HUES64 (cell line): ENCODE results near the gene RUVBL1.
A peak's percentile ranks its signal among the peaks of the same experiment; 100 is the strongest.

Experiments
- H3K27ac ChIP-seq: 2 replicates; pipeline ENCODE4 v1.7.0; 2013; ENCODE audit warnings: low read depth, low read length, inconsistent platforms
- H3K27me3 ChIP-seq: 2 replicates; pipeline ENCODE4 v1.6.1; 2013; ENCODE audit warnings: mild to moderate bottlenecking, low read length; ENCODE audit not compliant: insufficient read depth
- H3K36me3 ChIP-seq: 2 replicates; pipeline ENCODE4 v1.6.1; 2013; ENCODE audit warnings: mild to moderate bottlenecking, low read length; ENCODE audit not compliant: insufficient read depth
- H3K4me1 ChIP-seq: 2 replicates; pipeline ENCODE4 v1.6.1; 2013; ENCODE audit warnings: mild to moderate bottlenecking, low read length, moderate library complexity; ENCODE audit not compliant: insufficient read depth
- H3K4me3 ChIP-seq: 2 replicates; pipeline ENCODE4 v1.5.1; 2013; ENCODE audit warnings: mild to moderate bottlenecking, low read length, moderate library complexity
- H3K9ac ChIP-seq: 2 replicates; pipeline ENCODE4 v1.6.1; 2013; ENCODE audit warnings: mild to moderate bottlenecking, low read depth, low read length
- H3K9me3 ChIP-seq: 2 replicates; pipeline ENCODE4 v1.6.1; 2013; ENCODE audit warnings: low read depth, low read length; ENCODE audit not compliant: insufficient read depth
- WGBS: fragments of 150-250, 120-280 bp; methylation state at CpG from one replicate; pipeline ENCODE4 v1.1.7; 2013; ENCODE audit warnings: missing lambda C conversion rate; 5-methylcytosine and 5-hydroxymethylcytosine counted together

Gene RUVBL1

DNA sequence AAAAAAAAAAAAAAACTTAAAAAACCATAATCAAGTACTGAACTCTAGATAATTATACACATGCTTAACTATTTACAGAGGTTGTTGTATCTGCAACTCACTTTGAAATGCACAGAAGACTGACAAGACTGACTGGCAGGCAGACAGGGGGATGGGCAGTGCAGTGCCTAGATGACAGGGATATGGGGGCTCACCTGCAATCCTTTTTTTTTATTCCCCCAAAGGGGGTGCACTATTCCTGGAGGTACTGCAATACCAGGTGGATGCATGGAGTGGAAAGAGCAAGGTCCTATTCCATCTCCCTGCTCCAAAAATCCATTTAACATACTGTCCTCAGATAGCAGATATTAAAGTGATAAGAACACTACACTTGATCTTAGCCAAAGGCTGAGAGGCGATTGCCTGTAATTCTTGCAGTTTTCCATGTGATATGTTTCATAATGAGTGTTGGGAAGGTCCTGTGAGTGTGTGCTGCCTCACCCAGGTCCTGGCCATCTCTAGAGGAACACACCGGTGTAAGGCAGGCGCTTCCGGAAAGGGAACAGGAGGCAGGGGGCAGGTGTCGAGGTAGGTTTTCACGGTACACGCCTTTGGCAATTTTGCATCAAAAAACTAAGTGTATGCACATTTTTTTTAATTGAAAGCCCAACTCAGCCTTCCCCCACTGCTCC, 48.6 kb downstream of the RUVBL1 start:
- Histone ChIP-seq H3K27ac (no peak overlapping the region; the same call in 1 of the 2 replicates), H3K4me3 (peak overlapping the region; percentile 55), H3K36me3 (peaks cover 54% of the 10 kb centered on the region), H3K9ac (peak overlapping the region; percentile 19; the same call in 1 of the 2 replicates), H3K4me1 (peaks cover 6% of the 10 kb centered on the region; the same call in 1 of the 2 replicates), H3K9me3 (no peaks in the 10 kb centered on the region), H3K27me3 (peaks cover 22% of the 10 kb centered on the region)
- WGBS, result 16% methylated on average over 7 of the region's 7 CpGs

DNA sequence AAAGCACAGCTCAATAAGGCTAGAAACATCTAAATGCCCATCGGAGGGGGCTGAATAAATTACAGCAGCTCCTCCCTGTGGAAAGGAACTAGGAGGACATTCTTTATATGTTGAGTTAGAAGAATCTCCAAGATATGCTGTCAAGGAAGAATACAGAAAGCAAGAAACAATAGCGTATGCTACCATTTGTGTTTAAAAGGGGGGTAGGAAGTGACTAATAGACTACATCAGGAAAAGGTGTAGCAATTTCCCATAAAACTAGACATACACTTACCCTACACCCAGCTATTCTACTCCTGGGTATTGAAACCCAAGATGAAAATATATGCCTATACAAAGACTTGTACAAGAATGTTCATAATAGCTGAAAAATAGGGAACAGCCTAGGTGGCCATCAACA, 49.8 kb downstream of the RUVBL1 start:
- WGBS, result 93% methylated on average over 2 of the region's 2 CpGs
- Histone ChIP-seq H3K36me3 (peaks cover 54% of the 10 kb centered on the region), H3K4me1 (peaks cover 6% of the 10 kb centered on the region; the same call in 1 of the 2 replicates), H3K9ac (no peak overlapping the region), H3K9me3 (no peaks in the 10 kb centered on the region), H3K4me3 (no peak overlapping the region), H3K27me3 (peaks cover 22% of the 10 kb centered on the region), H3K27ac (no peak overlapping the region)

DNA sequence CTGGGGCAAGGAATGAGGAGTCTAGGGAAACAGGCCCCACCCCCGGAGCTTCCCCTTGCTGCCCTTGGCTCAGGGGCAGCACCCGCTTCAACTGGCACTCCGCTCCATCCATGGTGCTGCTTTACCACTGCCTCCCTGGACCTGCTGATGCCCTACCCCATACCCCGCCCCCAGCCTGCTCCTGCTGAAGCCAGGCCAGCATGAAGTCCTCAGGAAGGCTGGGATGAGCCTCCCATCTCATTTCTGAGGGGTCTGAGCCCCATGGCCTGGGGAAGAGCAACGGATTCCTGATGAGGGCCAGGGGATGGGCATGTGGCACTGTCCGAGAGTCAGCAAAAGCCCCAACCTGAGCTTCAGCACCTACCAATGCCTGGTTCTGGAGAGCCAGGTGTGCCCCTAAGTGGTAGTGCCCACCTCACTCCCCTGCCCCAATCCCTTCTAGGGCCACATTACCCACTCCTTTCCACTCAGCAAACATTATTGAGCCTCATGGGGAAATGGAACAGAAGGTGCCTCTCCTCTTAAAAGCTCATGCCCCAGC, 50.4 kb downstream of the RUVBL1 start:
- H3K9ac ChIP-seq, result no peak overlapping the region
- WGBS, result 95% methylated on average over 6 of the region's 6 CpGs
- H3K4me3 ChIP-seq, result no peak overlapping the region
- no peaks in the 10 kb centered on the region for H3K9me3 ChIP-seq
- H3K4me1 ChIP-seq, result peaks cover 6% of the 10 kb centered on the region; the same call in 1 of the 2 replicates
- H3K36me3 ChIP-seq, result peaks cover 54% of the 10 kb centered on the region
- H3K27me3 ChIP-seq, result peaks cover 22% of the 10 kb centered on the region
- H3K27ac ChIP-seq, result no peak overlapping the region

DNA sequence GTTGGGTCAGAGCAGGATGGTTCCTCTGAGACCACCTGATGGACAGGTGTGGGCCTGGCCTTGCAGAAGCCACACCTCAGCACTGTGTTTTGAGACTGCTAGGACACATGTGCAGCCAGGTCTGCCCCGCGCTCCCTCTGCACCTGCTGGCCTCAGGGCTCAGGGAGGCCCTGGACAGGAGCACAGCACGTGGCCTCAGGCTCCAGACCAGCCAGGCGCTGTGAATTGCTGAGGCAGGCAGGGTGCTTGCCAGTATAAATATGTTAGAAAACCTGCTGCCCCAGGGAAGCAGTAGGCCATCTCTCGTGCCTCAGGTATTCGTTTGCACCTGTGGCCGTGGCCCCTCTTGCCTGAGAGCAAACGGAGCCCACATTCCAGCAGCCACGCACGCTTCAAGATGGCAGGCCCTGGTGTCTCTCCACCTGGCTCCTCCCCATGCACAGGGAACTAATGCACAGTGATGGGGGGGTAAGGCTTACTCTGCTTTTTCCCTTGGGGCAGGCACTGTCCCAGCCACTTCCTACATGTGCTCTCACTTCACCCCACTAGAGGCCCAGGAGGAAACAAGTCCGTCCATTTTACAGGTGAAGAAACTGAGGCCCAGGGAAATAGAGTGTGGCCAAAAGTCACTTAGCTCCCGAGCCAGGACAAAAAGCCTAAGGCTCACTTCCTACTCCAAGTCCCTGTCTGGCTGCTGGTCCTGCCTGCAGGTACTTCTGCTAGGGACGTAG, 51.0 kb downstream of the RUVBL1 start:
- WGBS, result 92% methylated on average over 13 of the region's 13 CpGs
- H3K36me3 ChIP-seq, result peaks cover 58% of the 10 kb centered on the region

DNA sequence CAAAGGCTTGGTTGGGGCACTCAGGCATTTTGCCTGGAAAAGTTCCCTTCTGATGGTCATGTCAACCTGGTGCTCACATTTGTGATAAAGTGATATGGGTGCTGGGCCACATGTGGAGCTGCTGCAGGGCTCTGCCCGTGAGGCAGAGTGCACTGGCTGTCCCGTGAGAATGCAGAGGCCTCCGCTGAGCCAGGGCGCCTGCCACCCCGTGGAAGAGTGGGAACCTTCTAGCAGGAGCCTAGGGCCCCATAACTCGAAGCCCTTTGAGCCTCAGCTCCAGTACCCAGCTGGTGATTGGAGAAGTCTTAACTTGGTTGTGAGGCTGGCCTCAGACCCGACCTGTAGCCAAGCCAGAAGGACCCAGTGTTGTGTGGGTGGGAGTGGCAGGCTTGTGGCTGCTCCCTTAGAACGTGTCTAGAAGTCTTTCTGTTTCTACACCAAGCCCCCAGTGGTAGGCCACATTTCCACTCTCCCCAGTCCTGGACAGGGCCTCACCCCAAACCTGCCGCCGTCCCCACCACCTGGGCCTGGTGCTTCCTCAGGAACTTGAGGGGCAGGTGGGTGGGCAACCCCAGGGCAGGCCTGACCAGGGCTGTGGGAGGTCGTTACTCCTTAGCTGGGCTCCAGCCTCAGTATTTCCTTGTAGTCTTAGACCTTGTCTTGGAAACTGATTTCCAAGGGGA, 51.7 kb downstream of the RUVBL1 start:
- peaks cover 13% of the 10 kb centered on the region for H3K27me3 ChIP-seq
- H3K4me1 ChIP-seq, result 0 out of 2 replicates have a peak, but pooled peaks cover 4% of the 10 kb centered on the region
- no peak overlapping the region for H3K9ac ChIP-seq
- H3K4me3 ChIP-seq, result no peak overlapping the region
- H3K36me3 ChIP-seq, result peaks cover 66% of the 10 kb centered on the region
- no peak overlapping the region for H3K27ac ChIP-seq
- 96% methylated on average over 11 of the region's 11 CpGs for whole genome bisulfite sequencing
- H3K9me3 ChIP-seq, result no peaks in the 10 kb centered on the region

More for the DNA sequence above, 51.0 kb downstream of the RUVBL1 start:
- Histone ChIP-seq H3K27ac (no peak overlapping the region), H3K9ac (no peak overlapping the region), H3K27me3 (peaks cover 19% of the 10 kb centered on the region), H3K9me3 (no peaks in the 10 kb centered on the region), H3K4me1 (peaks cover 6% of the 10 kb centered on the region; the same call in 1 of the 2 replicates), H3K4me3 (no peak overlapping the region)

DNA sequence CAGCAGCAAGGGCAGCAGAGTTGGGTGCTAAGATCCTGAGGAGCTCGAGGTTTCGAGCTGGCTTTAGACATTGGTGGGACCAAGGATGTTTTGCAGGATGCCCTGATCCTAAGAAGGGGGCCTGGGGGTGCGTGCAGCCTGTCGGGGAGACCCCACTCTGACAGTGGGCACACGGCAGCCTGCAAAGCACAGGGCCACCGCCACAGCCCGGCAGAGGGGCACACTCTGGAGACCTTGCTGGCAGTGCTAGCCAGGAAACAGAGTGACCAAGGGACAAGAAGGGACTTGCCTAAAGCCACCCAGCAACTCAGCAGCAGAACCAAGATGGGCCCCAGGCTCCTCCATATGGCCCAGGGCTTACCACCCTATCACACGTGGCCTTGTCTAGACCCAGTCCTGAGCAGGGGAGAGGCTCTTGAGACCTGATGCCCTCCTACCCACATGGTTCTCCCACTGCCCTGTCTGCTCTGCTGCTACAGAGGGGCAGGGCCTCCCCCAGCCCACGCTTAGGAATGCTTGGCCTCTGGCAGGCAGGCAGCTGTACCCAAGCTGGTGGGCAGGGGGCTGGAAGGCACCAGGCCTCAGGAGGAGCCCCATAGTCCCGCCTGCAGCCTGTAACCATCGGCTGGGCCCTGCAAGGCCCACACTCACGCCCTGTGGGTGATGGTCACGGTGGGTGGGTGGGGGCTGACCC, 52.6 kb downstream of the RUVBL1 start:
- H3K27me3 ChIP-seq, result peaks cover 4% of the 10 kb centered on the region
- no peak overlapping the region for H3K9ac ChIP-seq
- WGBS, result 93% methylated on average over 13 of the region's 13 CpGs
- no peaks in the 10 kb centered on the region for H3K9me3 ChIP-seq
- H3K27ac ChIP-seq, result no peak overlapping the region
- H3K4me1 ChIP-seq, result 0 out of 2 replicates have a peak, but pooled peaks cover 4% of the 10 kb centered on the region
- H3K4me3 ChIP-seq, result no peak overlapping the region
- peaks cover 74% of the 10 kb centered on the region for H3K36me3 ChIP-seq

DNA sequence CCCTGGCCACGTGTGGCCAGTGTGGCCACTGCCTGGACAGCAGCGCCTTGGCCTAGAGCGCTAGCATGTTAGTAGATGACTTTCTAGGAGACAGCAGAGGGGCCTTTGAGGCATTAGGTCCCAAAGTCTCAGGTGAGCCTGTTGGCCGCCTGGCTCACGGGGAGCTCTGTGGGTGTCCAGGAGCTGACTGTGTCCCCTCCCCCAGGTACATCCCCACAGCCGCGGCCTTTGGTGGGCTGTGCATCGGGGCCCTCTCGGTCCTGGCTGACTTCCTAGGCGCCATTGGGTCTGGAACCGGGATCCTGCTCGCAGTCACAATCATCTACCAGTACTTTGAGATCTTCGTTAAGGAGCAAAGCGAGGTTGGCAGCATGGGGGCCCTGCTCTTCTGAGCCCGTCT, 54.3 kb downstream of the RUVBL1 start:
- no peaks in the 10 kb centered on the region for H3K27me3 ChIP-seq
- no peak overlapping the region for H3K4me3 ChIP-seq
- no peak overlapping the region for H3K9ac ChIP-seq
- H3K9me3 ChIP-seq, result no peaks in the 10 kb centered on the region
- peaks cover 92% of the 10 kb centered on the region for H3K36me3 ChIP-seq
- no peaks in the 10 kb centered on the region for H3K4me1 ChIP-seq
- no peak overlapping the region for H3K27ac ChIP-seq
- 96% methylated on average over 15 of the region's 15 CpGs for WGBS

DNA sequence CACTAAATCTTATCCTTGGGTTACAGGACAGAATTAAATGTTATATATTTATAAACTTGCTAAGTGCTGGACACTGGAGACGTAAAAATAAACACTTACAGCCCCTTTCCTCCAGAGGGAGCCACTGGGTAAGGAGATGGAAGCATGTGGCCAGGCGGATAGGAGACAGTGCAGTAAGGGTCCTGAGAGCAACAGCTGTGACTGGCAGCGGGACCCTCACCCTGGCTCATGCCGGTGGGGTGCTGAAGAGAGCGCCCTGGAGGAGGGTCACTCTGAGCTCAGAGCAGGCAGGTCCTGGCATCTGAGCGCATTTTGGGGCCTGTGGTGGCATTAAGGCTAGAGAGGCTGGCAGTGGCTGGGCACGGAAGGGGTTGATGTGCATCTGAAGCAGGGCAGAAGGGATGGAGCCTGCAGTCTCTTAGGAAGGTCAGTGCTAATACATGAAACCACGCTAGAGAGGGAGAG, 55.4 kb downstream of the RUVBL1 start:
- peaks cover 99% of the 10 kb centered on the region for H3K36me3 ChIP-seq
- no peak overlapping the region for H3K4me3 ChIP-seq
- no peak overlapping the region for H3K27ac ChIP-seq
- H3K9me3 ChIP-seq, result no peaks in the 10 kb centered on the region
- no peak overlapping the region for H3K9ac ChIP-seq
- no peaks in the 10 kb centered on the region for H3K27me3 ChIP-seq
- H3K4me1 ChIP-seq, result no peaks in the 10 kb centered on the region
- 89% methylated on average over 7 of the region's 8 CpGs for WGBS

DNA sequence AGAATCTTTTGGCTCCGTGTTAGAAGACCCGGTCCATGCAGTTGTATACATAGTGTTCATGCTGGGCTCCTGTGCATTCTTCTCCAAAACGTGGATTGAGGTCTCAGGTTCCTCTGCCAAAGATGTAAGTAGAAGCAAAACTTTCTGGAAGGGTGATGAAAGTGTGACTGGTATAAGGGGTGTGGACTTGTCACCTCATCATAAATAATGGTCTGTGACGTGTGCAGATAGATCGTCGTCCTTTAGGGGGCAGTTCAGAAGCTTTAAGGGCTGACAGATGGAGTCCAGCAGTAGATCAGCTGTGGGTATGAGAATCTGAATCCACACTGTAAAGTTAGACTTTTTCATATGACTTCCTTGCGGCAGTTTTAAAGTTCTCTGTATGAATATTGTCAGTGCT, 56.1 kb downstream of the RUVBL1 start:
- Histone ChIP-seq H3K36me3 (peaks cover 100% of the 10 kb centered on the region), H3K27ac (no peak overlapping the region), H3K4me1 (no peaks in the 10 kb centered on the region), H3K4me3 (no peak overlapping the region), H3K9ac (no peak overlapping the region), H3K27me3 (no peaks in the 10 kb centered on the region), H3K9me3 (no peaks in the 10 kb centered on the region)
- 93% methylated on average over 7 of the region's 7 CpGs for WGBS

DNA sequence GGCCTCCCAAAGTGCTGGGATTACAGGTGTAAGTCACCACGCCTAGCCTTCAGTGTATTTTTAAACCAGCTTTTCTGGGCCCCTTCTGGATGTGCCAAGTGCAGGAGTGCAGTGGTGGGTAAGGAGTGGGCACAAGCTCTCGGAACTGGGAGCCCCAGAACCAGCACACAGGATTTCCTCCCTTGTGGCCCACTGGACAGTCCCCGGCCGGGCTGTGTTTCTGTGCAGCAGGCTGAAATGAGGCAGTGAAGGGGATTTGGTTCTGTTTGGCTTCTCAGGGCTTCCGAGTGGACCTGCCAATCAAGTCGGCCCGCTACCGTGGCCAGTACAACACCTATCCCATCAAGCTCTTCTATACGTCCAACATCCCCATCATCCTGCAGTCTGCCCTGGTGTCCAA, 56.9 kb downstream of the RUVBL1 start:
- 95% methylated on average over 9 of the region's 9 CpGs for WGBS
- no peak overlapping the region for H3K9ac ChIP-seq
- H3K4me1 ChIP-seq, result no peaks in the 10 kb centered on the region
- H3K27ac ChIP-seq, result no peak overlapping the region
- no peaks in the 10 kb centered on the region for H3K27me3 ChIP-seq
- H3K4me3 ChIP-seq, result no peak overlapping the region
- H3K9me3 ChIP-seq, result no peaks in the 10 kb centered on the region
- peaks cover 100% of the 10 kb centered on the region for H3K36me3 ChIP-seq
